NCI-H187 treated with DMSO at 0.1 percent for 48 hours (cell line): ENCODE data around the gene RPL29.
"Not testable (repeated sequence)": the region's sequence is repeated elsewhere in the genome, so short reads cannot be mapped to it uniquely, and the experiment has no call there.

Source experiments
- DNase-seq: peaks from one replicate; lab custom pipeline; 2025; lab: John Stamatoyannopoulos, UW

RPL29 gene

DNA sequence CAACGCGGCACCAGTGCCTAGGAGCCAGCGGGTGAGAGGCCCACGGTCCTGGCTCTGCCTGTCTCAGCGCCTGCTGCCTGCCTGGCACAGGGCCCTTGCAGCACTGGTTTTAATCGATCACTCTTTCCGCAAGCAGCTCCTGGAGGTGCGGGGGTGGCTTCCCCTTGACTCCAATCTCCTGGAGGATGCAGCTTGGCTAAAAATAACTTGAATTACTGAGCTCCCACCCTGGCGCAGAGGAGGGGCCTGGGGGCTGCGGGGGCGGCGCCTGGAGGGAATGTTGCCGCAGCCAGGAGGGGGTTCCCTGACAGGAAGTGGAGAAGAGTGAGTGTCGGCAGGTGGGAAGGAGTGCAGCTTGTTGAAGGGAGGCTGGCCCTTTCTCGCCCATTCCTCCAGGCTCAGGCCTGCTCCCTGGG, 9.9 kb upstream of the RPL29 start:
- no peak for DNase-seq

GRCh38 chr3:52004906-52005395, 9.3 kb upstream of the RPL29 start:
- no peak for DNase-seq

DNA sequence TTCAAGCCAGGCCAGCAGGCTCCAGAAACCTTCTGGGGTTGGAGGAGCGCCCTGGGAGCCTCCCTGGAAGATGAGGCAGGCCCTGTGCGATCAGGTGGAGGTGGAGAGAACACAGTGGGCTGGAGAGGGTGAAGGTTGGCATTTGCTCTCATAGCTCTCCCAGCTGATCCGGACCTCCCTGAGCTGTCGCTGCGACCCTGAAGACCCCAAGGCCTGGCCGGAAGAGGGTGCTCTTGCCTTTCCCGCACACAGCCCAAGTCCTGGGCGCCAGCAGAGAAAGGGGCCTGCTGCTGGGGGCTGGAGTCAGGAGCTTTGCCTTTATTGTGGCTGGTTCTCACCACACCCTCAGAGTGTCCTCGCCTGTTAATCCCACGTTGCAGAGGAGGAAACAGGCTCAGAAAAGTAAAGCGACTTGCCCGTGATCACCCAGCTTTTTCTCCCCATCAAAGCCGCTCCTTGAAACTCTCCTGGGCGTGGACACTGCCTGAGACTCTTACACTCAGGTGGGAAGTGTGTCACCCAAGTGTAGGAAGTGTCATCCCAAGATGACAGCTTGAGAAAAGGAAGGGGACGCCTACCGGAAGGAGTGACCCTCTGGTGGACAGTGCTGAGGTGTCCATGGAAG, 8.6 kb upstream of the RPL29 start:
- DNase-seq = no peak

GRCh38 chr3:52002748-52003147, 7.1 kb upstream of the RPL29 start:
- DNase-seq = no peak

GRCh38 chr3:52001443-52001974, 5.8 kb upstream of the RPL29 start:
- no peak for DNase-seq

DNA sequence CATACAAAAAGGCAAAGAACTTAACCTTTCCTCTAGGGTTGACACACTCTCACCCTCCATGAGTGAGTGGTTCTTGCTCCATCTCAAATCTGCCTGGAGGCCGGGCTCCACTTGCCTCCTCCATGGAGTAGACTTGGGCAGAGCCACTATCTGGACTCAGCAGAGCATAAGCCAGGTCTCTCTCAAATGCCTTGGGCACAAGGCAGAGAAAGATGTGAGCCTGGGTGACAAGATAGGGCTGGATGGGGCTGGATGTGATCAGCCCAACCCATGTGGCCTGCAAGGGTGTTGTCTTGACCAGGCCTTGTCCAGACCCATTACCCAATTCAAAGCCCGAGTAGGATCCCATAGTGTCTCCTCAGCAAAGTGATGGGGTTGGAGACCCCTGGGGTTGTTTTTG, 4.2 kb upstream of the RPL29 start:
- DNase-seq = no peak

- DNase-seq = no peak
Measured at GRCh38 chr3:51998774-51999173, 3.1 kb upstream of the RPL29 start.

GRCh38 chr3:51997935-51998596, 2.4 kb upstream of the RPL29 start:
- DNase-seq = no peak

DNA sequence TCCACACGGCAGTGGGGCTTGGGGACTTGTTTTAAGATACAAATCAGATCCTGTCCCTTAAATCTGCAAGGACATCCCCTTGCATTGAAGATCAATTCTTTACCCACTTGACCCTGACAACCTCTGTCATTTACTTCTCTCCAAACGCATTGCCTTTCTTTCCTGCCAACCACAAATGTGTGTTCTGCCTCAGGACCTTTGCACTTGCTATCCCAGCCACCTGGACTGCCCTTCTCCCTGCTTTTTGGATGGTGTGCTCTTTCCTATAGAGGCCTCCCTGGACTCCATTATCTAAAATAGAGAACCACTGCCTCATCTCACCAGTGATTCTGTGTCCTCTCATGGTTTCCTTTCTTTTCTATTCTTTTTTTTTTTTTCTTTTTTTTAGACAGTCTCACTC, 1.5 kb upstream of the RPL29 start:
- no peak for DNase-seq

GRCh38 chr3:51994530-51994929, 1.2 kb downstream of the RPL29 start:
- DNase-seq = no peak

- not testable (repeated sequence) for DNase-seq
Measured at GRCh38 chr3:51993657-51994056, 2.0 kb downstream of the RPL29 start.

GRCh38 chr3:51992017-51992682, 3.5 kb downstream of the RPL29 start:
- DNase-seq = no peak

DNA sequence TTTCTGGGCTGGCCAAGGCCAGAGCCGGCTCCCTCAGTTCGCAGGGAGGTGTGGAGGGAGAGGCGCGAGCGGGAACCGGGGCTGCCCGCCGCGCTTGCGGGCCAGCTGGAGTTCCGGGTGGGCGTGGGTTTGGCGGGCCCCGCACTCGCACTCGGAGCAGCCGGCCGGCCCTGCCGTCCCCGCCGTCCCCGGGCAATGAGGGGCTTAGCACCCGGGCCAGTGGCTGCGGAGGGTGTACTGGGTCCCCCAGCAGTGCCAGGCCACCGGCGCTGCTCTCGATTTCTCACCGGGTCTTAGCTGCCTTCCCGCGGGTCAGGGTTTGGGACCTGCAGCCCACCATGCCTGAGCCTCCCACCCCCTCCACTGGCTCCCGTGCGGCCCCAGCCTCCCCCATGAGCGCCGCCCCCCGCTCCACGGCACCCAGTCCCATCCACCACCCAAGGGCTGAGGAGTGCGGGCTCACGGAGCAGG, 5.2 kb downstream of the RPL29 start:
- DNase-seq = not testable (repeated sequence)

GRCh38 chr3:51988286-51989146, 7.2 kb downstream of the RPL29 start:
- DNase-seq = no peak

GRCh38 chr3:51987568-51987967, 8.1 kb downstream of the RPL29 start:
- DNase-seq = no peak

DNA sequence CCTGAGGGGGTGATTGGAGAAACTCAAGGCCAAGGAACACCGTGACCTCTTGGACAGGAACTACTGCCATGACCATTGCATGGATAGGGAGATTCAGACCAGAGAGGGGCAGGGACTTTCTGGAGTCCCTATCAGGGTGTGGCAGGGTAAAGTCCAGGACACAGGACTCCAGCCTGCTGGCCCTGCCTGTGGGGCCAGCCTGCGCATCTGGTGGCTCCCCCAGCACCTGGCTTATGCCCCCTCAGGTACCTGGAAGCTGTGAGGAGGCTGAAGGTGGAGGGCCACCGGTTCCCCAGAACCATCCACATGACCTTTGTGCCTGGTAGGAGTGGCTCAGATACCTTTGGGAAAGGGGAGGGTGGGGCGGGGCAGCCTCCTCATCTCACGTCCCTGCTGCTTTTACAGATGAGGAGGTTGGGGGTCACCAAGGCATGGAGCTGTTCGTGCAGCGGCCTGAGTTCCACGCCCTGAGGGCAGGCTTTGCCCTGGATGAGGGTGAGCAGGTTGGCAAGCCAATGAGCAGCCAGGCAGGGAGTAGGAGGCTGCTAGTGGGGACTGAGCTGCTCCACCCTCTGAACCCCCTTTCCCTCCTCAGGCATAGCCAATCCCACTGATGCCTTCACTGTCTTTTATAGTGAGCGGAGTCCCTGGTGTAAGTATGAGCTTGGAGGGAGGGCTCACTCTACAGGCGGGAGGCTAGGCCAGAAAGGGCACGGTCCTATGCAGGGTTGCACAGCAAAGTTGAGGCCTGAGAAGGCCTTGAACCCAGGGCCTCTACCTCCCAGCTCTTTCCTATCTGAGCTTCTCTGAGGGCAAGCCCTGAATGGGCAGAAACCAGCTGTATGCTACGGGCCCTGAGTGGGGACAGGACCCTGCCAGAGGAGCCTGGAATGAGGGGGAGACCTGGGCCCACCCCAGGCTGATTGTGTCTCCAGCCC, 9.4 kb downstream of the RPL29 start:
- DNase-seq = no peak

DNA sequence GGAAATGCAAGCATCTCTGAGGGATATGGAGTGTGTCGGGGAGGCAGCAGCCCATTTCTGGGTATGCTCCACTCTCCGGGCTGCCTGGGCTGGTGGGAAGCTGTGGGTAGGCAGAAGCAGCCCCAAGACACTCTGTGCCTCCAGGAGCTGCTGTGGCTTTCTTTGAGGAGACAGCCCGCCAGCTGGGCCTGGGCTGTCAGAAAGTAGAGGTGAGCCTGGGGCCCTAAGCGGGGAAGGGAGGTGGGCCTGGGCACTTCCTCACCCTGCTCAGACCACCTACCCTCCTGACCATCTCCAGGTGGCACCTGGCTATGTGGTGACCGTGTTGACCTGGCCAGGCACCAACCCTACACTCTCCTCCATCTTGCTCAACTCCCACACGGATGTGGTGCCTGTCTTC, 10.6 kb downstream of the RPL29 start:
- no peak for DNase-seq

DNA sequence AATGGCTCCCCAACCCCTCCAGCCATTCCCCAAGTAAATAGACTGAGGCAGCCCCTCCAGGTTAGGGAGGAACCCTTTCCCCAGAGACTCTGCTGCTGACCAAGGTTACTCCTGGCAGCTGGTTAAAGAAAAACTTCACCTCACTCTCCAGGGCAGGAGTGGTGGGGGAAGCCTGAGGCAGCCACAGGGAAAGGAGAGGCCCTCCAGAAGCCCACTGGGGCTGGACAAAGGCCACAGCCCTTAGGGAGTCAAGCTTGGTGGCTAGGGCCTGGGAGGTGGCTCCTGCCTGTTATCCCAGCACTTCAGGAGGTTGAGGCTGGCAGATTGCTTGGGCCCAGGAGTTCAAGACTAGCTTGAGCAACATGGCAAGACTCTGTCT, 11.4 kb downstream of the RPL29 start:
- no peak for DNase-seq

DNA sequence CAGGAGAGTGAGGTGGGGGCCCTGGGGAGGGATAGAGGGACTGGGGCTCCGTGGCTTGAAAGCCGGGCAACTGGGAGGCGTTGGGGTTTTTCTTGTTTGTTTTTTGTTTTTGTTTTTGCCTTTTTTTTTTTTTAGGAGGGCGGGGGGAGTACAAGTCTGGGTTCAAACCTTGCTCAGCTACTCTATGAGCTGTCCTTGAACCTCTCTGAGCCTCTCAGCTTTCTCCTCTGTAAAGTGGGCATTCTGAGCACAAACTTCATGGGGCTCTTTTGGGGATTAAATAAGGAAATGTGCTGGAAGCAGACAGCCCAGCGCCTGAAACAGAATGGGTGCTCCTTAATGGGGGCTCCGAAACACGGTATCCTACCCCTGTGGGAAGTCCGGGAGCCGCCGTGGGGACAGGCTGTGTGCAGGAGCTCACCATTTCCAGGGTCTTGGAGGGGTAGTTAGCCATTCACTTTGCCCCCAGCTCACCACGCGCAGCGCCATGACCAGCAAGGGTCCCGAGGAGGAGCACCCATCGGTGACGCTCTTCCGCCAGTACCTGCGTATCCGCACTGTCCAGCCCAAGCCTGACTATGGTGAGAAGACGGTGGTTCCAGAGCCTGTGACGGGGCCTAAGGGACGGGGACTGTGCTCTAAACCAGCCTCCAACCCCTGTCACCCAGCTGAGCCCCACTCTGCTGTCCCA, 12.0 kb downstream of the RPL29 start:
- DNase-seq = no peak
